Tibial artery (tissue), 4 donors: ENCODE data around the gene CKAP2L.
A peak's percentile ranks its signal among the peaks of the same experiment; 100 is the strongest.

Source experiments
- DNase-seq, 2 donors: peaks; one replicate each; pipeline ENCODE4 v3.0.0-alpha.2; 2019
- H3K27ac ChIP-seq, 2 donors: fragments of 200-600 bp; sonication (generic) in 1 of 2; 1 replicate in 1 of 2; 2 replicates in 1 of 2; pipeline ENCODE4 v1.5.1; 2018 to 2019; ENCODE audit warnings: mild to moderate bottlenecking in 1 of 2
- H3K27me3 ChIP-seq, 2 donors: fragments of 200-600 bp; sonication (generic) in 1 of 2; one replicate each; pipeline versions ENCODE4 v1.5.1 to v1.6.0; 2016 to 2019
- H3K36me3 ChIP-seq, 3 donors: fragments of 200-600 bp; sonication (generic) in 2 of 3; one replicate each; pipeline ENCODE4 v1.5.1; 2016 to 2019; ENCODE audit warnings: mild to moderate bottlenecking in 2 of 3
- H3K4me1 ChIP-seq, 4 donors: fragments of 200-600 bp; sonication (generic) in 2 of 4; 1 replicate in 3 of 4; 2 replicates in 1 of 4; pipeline ENCODE4 v1.5.1; 2016 to 2019
- H3K4me3 ChIP-seq, 2 donors: fragments of 200-600 bp; sonication (generic) in 1 of 2; 1 replicate in 1 of 2; 2 replicates in 1 of 2; pipeline ENCODE4 v1.5.1; 2018 to 2019; ENCODE audit warnings: mild to moderate bottlenecking in 2 of 2
- H3K9me3 ChIP-seq, 3 donors: fragments of 200-600 bp; sonication (generic) in 1 of 3; one replicate each; pipeline ENCODE4 v1.5.1; 2016 to 2019
- CTCF ChIP-seq, 2 experiments: fragments of 200-600 bp in 1 of 2; fragments of 450-650 bp in 1 of 2; IDR thresholded peaks; one replicate each; pipeline ENCODE4 v1.5.1; 2017 to 2019; ENCODE audit warnings: antibody characterized with exemption in 2 of 2, mild to moderate bottlenecking in 1 of 2, moderate library complexity in 1 of 2
- intact Hi-C: fragments of 100-400 bp; cut with DNase I; formaldehyde crosslinking; loops from one replicate; pipeline ENCODE4 v1.15.0; 2023; ENCODE audit warnings: low total_unique reads

Gene CKAP2L

GRCh38 chr2:112693596-112693995 is 70.8 kb downstream of the CKAP2L start:
- Histone ChIP-seq H3K36me3 (no peaks in the 10 kb centered on the region), H3K27ac (no peak overlapping the region), H3K9me3 (no peaks in the 10 kb centered on the region), H3K4me3 (no peak overlapping the region), H3K4me1 (no peaks in the 10 kb centered on the region), H3K27me3 (no peaks in the 10 kb centered on the region)
- no peak for DNase-seq
- no peak for TF ChIP-seq CTCF (IDR thresholded peaks at IDR 0.05)
- intact Hi-C loops = loop anchor here (10.0 kb wide), 1 partner anchor 69 kb away; no protein-coding TSS in a partner anchor

- DNase-seq = no peak
- H3K9me3 ChIP-seq = no peaks in the 10 kb centered on the region
- H3K27ac ChIP-seq = no peak overlapping the region
- no peak overlapping the region for H3K4me3 ChIP-seq
- intact Hi-C loops = loop anchor here (10.0 kb wide), 1 partner anchor 68 kb away; no protein-coding TSS in a partner anchor
- H3K27me3 ChIP-seq = no peaks in the 10 kb centered on the region
- no peak for TF ChIP-seq CTCF (IDR thresholded peaks at IDR 0.05)
- no peaks in the 10 kb centered on the region for H3K4me1 ChIP-seq
- H3K36me3 ChIP-seq = no peaks in the 10 kb centered on the region
These were observed 71.5 kb downstream of the CKAP2L start for GRCh38 chr2:112692918-112693317.

DNA sequence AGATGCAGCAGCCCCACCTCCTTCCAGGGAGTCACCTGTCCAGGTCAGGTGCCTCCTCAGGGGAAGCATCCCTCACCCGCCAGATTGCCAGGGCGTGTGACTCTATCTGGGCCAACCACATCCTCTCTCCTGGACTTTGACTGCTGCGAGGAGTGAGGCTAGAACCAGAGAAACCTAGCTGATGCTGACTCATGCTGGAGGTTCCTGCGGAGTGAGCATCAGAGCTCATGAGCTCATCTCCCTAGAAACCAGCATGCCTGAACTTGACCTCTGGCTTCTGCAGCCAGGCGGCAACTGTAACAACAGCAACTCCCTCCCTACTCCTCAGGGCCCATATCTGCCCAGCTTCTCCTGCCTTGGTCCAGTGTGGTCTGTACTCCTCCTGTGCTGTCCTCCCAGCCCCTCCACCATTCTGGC is 71.9 kb downstream of the CKAP2L start:
- Histone ChIP-seq H3K27ac (no peak overlapping the region), H3K36me3 (no peaks in the 10 kb centered on the region), H3K27me3 (no peaks in the 10 kb centered on the region), H3K4me1 (no peaks in the 10 kb centered on the region), H3K4me3 (no peak overlapping the region), H3K9me3 (no peaks in the 10 kb centered on the region)
- intact Hi-C loops = loop anchor here (10.0 kb wide), 1 partner anchor 68 kb away; no protein-coding TSS in a partner anchor
- TF ChIP-seq CTCF (IDR thresholded peaks at IDR 0.05) = no peak
- DNase-seq = no peak

- TF ChIP-seq CTCF (IDR thresholded peaks at IDR 0.05) = no peak
- no peaks in the 10 kb centered on the region for H3K27me3 ChIP-seq
- H3K4me3 ChIP-seq = no peak overlapping the region
- intact Hi-C loops = loop anchor here (10.0 kb wide), 1 partner anchor 67 kb away; no protein-coding TSS in a partner anchor
- H3K9me3 ChIP-seq = no peaks in the 10 kb centered on the region
- H3K4me1 ChIP-seq = no peaks in the 10 kb centered on the region
- no peak overlapping the region for H3K27ac ChIP-seq
- no peaks in the 10 kb centered on the region for H3K36me3 ChIP-seq
- no peak for DNase-seq
These were observed 72.5 kb downstream of the CKAP2L start for GRCh38 chr2:112691881-112692281.

- peak; percentile 70 to 79 for DNase-seq
- Histone ChIP-seq H3K9me3 (no peaks in the 10 kb centered on the region), H3K4me3 (no peak overlapping the region), H3K27ac (no peak overlapping the region), H3K27me3 (no peaks in the 10 kb centered on the region), H3K36me3 (no peaks in the 10 kb centered on the region), H3K4me1 (no peaks in the 10 kb centered on the region)
- intact Hi-C loops = loop anchor here (10.0 kb wide), 1 partner anchor 66 kb away; no protein-coding TSS in a partner anchor
- peak; percentile 61 to 75 for TF ChIP-seq CTCF (IDR thresholded peaks at IDR 0.05)
These were observed 73.5 kb downstream of the CKAP2L start for GRCh38 chr2:112690853-112691401.
